ENCODE data around the gene CCR6. TPM values are rescaled to one million over a fixed set of nuclear protein-coding genes. Genes with fewer than 3 reads are reported as not detected.
"Not testable (repeated sequence)": the region's sequence is repeated elsewhere in the genome, so short reads cannot be mapped to it uniquely, and the experiment has no call there.

CCR6 gene
- total RNA-seq, 1 donor from 2014 or later = not detected

GRCh38 chr6:167168296-167168695, 45.4 kb downstream of the CCR6 start:
- not testable (repeated sequence) for DNase-seq (ENCODE audit: low read depth)

GRCh38 chr6:167169867-167170266, 47.0 kb downstream of the CCR6 start:
- DNase-seq (ENCODE audit: low read depth) = not testable (repeated sequence)

- DNase-seq (ENCODE audit: low read depth) = not testable (repeated sequence)
Observed at GRCh38 chr6:167171300-167171699, 48.4 kb downstream of the CCR6 start.

- DNase-seq (ENCODE audit: low read depth) = not testable (repeated sequence)
Observed at GRCh38 chr6:167172011-167172410, 49.1 kb downstream of the CCR6 start.

GRCh38 chr6:167177271-167177670, 54.4 kb downstream of the CCR6 start:
- not testable (repeated sequence) for DNase-seq (ENCODE audit: low read depth)

GRCh38 chr6:167178896-167179655, 56.2 kb downstream of the CCR6 start:
- DNase-seq (ENCODE audit: low read depth) = not testable (repeated sequence)

GRCh38 chr6:167180086-167180485, 57.2 kb downstream of the CCR6 start:
- not testable (repeated sequence) for DNase-seq (ENCODE audit: low read depth)

GRCh38 chr6:167181351-167181750, 58.5 kb downstream of the CCR6 start:
- DNase-seq (ENCODE audit: low read depth) = not testable (repeated sequence)

- DNase-seq (ENCODE audit: low read depth) = not testable (repeated sequence)
Observed at GRCh38 chr6:167182913-167183314, 60.0 kb downstream of the CCR6 start.

GRCh38 chr6:167185101-167185500, 62.2 kb downstream of the CCR6 start:
- not testable (repeated sequence) for DNase-seq (ENCODE audit: low read depth)

- DNase-seq (ENCODE audit: low read depth) = not testable (repeated sequence)
Observed at GRCh38 chr6:167187275-167187674, 64.4 kb downstream of the CCR6 start.

Other genes with a start within 250 kb of the CCR6 start
- 287 and 307 TPM in 2 replicates for gene RNASET2, start 166.5 kb upstream of the CCR6 start, total RNA-seq
- 26.7 and 33.9 TPM in 2 replicates for gene CEP43, start 123.7 kb upstream of the CCR6 start, total RNA-seq
- not detected in 2 replicates for gene GPR31, start 34.9 kb downstream of the CCR6 start, total RNA-seq
- gene UNC93A, start 168.2 kb downstream of the CCR6 start, total RNA-seq = not detected in 2 replicates
- gene TTLL2, start 202.0 kb downstream of the CCR6 start, total RNA-seq = not detected in 2 replicates